ENCODE measurements around the gene SMIM14. TPM values are rescaled to one million over a fixed set of nuclear protein-coding genes. Genes with fewer than 3 reads are reported as not detected.
A peak's percentile ranks its signal among the peaks of the same experiment; 100 is the strongest.

The SMIM14 gene
- polyA plus RNA-seq, 3 donors = 13.6 to 152 (median 140) TPM

- Mint-ChIP-seq H3K36me3 (peaks cover 19 to 43% of the 10 kb centered on the region in 2 donors), H3K27me3 (ENCODE audit: low read depth in 3 of 3) (peaks cover 0 to 2% (median 0%) of the 10 kb centered on the region in 3 donors), H3K4me3 (peak overlapping the region in 1 of 2 donors; percentile 32), H3K9me3 (peaks cover 0 to 4% (median 3%) of the 10 kb centered on the region in 7 donors), H3K27ac (peak overlapping the region; percentile 46 to 87 (median 63)), H3K4me1 (peaks cover 21% of the 10 kb centered on the region)
- H3K79me2 ChIP-seq (ENCODE audit: insufficient read depth, low read length) = no peaks in the 10 kb centered on the region
- H3K36me3 ChIP-seq (replicated peaks in 1 of 2; ENCODE audit: control insufficient read depth in 1 of 2, insufficient read depth in 2 of 2, low read length in 2 of 2) = peaks cover 7 to 31% of the 10 kb centered on the region in 2 donors
- intact Hi-C loops (cut with micrococcal nuclease) = no loop called here
- no peak overlapping the region for H3K9ac ChIP-seq (ENCODE audit: insufficient read depth, low read length, poor library complexity, severe bottlenecking)
- H2AFZ ChIP-seq (ENCODE audit: insufficient read depth, low read depth, low read length, poor library complexity, severe bottlenecking) = no peak overlapping the region
- peaks cover 0 to 6% of the 10 kb centered on the region in 2 donors for H3K9me3 ChIP-seq (replicated peaks in 1 of 2; ENCODE audit: control insufficient read depth in 1 of 2, insufficient read depth in 1 of 2, low read length in 2 of 2)
- no peak for TF ChIP-seq CTCF (IDR thresholded peaks at IDR 0.05)
- DNase-seq = peak; percentile 8 to 48 (median 13)
- no peaks in the 10 kb centered on the region for H3K27me3 ChIP-seq (ENCODE audit: control insufficient read depth in 2 of 2, insufficient read depth in 2 of 2, low read length in 2 of 2)
- no peaks in the 10 kb centered on the region for H4K20me1 ChIP-seq (ENCODE audit: insufficient read depth, low read length)
- 0% methylated on average over 1 of the region's 6 CpGs for WGBS (ENCODE audit: insufficient coverage)
- no peak overlapping the region for H3K4me3 ChIP-seq (replicated peaks in 1 of 3; ENCODE audit: low read depth in 2 of 3, low read length in 3 of 3)
- H3K4me2 ChIP-seq (replicated peaks; ENCODE audit: extremely low read depth, low read length, poor library complexity, severe bottlenecking) = no peak overlapping the region
- H3K4me1 ChIP-seq (ENCODE audit: control insufficient read depth in 1 of 2, insufficient read depth in 2 of 2, low read length in 2 of 2) = peaks cover 14 to 18% of the 10 kb centered on the region in 2 donors
- H3K27ac ChIP-seq (ENCODE audit: low read depth in 1 of 2, low read length in 2 of 2) = peak overlapping the region; percentile 17
Measured at GRCh38 chr4:39609454-39609931, 29.2 kb downstream of the SMIM14 start.

- peaks cover 14 to 18% of the 10 kb centered on the region in 2 donors for H3K4me1 ChIP-seq (ENCODE audit: control insufficient read depth in 1 of 2, insufficient read depth in 2 of 2, low read length in 2 of 2)
- H3K27me3 Mint-ChIP-seq (ENCODE audit: low read depth in 3 of 3) = no peaks in the 10 kb centered on the region
- H3K27me3 ChIP-seq (ENCODE audit: control insufficient read depth in 2 of 2, insufficient read depth in 2 of 2, low read length in 2 of 2) = no peaks in the 10 kb centered on the region
- peaks cover 21% of the 10 kb centered on the region for H3K4me1 Mint-ChIP-seq
- H3K27ac Mint-ChIP-seq = no peak overlapping the region
- H3K9me3 ChIP-seq (replicated peaks in 1 of 2; ENCODE audit: control insufficient read depth in 1 of 2, insufficient read depth in 1 of 2, low read length in 2 of 2) = peaks cover 0 to 6% of the 10 kb centered on the region in 2 donors
- no peaks in the 10 kb centered on the region for H4K20me1 ChIP-seq (ENCODE audit: insufficient read depth, low read length)
- DNase-seq = no peak
- no peak overlapping the region for H3K4me3 ChIP-seq (replicated peaks in 1 of 3; ENCODE audit: low read depth in 2 of 3, low read length in 3 of 3)
- no peak for TF ChIP-seq CTCF (IDR thresholded peaks at IDR 0.05)
- H2AFZ ChIP-seq (ENCODE audit: insufficient read depth, low read depth, low read length, poor library complexity, severe bottlenecking) = no peak overlapping the region
- H3K9me3 Mint-ChIP-seq = peaks cover 0 to 4% (median 3%) of the 10 kb centered on the region in 7 donors
- H3K9ac ChIP-seq (ENCODE audit: insufficient read depth, low read length, poor library complexity, severe bottlenecking) = no peak overlapping the region
- H3K27ac ChIP-seq (ENCODE audit: low read depth in 1 of 2, low read length in 2 of 2) = no peak overlapping the region
- H3K79me2 ChIP-seq (ENCODE audit: insufficient read depth, low read length) = no peaks in the 10 kb centered on the region
- peaks cover 26 to 48% of the 10 kb centered on the region in 2 donors for H3K36me3 Mint-ChIP-seq
- no peak overlapping the region for H3K4me2 ChIP-seq (replicated peaks; ENCODE audit: extremely low read depth, low read length, poor library complexity, severe bottlenecking)
- intact Hi-C loops (cut with micrococcal nuclease) = no loop called here
- no peak overlapping the region for H3K4me3 Mint-ChIP-seq
- H3K36me3 ChIP-seq (replicated peaks in 1 of 2; ENCODE audit: control insufficient read depth in 1 of 2, insufficient read depth in 2 of 2, low read length in 2 of 2) = peaks cover 15 to 40% of the 10 kb centered on the region in 2 donors
Measured at GRCh38 chr4:39608451-39608850, 30.2 kb downstream of the SMIM14 start.
